PFSK-1 (cell line): ENCODE data around the gene SEMA3E.

ENCODE experiments used
- FOXP2 ChIP-seq: optimal IDR thresholded peaks from 2 replicates; pipeline ENCODE3; 2011; ENCODE audit warnings: borderline replicate concordance, control low read depth, inconsistent platforms; ENCODE audit not compliant: insufficient read depth; ENCODE audit errors: extremely low read length, extremely low read depth
- POLR2AphosphoS5 ChIP-seq: IDR thresholded peaks from 2 replicates; pipeline ENCODE4 v1.6.1; 2012; ENCODE audit warnings: low read depth, mild to moderate bottlenecking, control low read depth, low read length, moderate library complexity
- SIN3A ChIP-seq: IDR thresholded peaks from 2 replicates; pipeline ENCODE4 v1.6.1; 2012; ENCODE audit warnings: mild to moderate bottlenecking, low read length, moderate library complexity, borderline replicate concordance; ENCODE audit not compliant: insufficient read depth
- TAF1 ChIP-seq: IDR thresholded peaks from 2 replicates; pipeline ENCODE4 v1.6.1; 2012; ENCODE audit warnings: low read length, control low read depth, borderline replicate concordance; ENCODE audit not compliant: insufficient read depth
- TF ChIP-seq, protein P1 (sequence below), 2 experiments: IDR thresholded peaks; 2 replicates each; pipeline versions ENCODE4 v1.6.1 to v1.8.0; 2011 to 2012; ENCODE audit warnings: low read depth in 2 of 2, low read length in 2 of 2, control low read depth in 1 of 2, inconsistent platforms in 1 of 2, mild to moderate bottlenecking in 1 of 2, moderate library complexity in 1 of 2; ENCODE audit not compliant: insufficient read depth in 1 of 2

The SEMA3E gene

DNA sequence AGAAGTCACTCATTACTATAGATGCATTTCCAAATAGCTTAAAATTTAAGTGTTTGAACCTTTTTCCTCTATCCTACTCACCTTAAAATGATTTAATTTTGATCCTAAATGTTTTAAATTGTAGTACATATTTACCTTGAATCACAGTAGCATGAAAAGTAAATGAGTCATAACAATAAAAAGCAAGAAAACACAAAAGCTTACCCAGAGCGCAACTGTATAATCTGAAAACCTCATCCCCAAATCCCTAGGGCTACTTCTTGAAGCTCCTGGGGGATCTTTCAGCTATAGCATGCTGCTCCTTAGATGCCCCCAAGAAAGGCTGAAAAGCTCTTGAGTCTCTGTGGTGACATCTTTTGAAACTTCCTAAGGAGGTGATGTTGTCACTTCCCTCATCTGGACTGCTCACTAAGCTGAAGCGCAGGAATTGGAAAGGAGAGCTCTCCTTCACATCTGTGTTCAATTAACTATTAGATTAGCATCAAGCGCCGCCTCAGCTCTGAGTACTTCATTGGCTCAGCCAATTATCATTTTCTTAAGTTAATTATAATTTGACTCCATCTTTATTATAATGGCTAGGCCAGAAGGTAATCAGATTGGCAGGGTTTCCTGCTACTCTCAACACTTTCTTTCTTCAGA lies 60.2 kb downstream of the SEMA3E start:
- TF ChIP-seq FOXP2 (no peak), TAF1 (peak; percentile 67; the same call in 1 of the 2 replicates), SIN3A (peak; percentile 67; the same call in 1 of the 2 replicates), POLR2AphosphoS5 (peak; percentile 85)
- TF ChIP-seq, protein P1, sequence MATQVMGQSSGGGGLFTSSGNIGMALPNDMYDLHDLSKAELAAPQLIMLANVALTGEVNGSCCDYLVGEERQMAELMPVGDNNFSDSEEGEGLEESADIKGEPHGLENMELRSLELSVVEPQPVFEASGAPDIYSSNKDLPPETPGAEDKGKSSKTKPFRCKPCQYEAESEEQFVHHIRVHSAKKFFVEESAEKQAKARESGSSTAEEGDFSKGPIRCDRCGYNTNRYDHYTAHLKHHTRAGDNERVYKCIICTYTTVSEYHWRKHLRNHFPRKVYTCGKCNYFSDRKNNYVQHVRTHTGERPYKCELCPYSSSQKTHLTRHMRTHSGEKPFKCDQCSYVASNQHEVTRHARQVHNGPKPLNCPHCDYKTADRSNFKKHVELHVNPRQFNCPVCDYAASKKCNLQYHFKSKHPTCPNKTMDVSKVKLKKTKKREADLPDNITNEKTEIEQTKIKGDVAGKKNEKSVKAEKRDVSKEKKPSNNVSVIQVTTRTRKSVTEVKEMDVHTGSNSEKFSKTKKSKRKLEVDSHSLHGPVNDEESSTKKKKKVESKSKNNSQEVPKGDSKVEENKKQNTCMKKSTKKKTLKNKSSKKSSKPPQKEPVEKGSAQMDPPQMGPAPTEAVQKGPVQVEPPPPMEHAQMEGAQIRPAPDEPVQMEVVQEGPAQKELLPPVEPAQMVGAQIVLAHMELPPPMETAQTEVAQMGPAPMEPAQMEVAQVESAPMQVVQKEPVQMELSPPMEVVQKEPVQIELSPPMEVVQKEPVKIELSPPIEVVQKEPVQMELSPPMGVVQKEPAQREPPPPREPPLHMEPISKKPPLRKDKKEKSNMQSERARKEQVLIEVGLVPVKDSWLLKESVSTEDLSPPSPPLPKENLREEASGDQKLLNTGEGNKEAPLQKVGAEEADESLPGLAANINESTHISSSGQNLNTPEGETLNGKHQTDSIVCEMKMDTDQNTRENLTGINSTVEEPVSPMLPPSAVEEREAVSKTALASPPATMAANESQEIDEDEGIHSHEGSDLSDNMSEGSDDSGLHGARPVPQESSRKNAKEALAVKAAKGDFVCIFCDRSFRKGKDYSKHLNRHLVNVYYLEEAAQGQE (IDR thresholded peaks at IDR 0.05; ENCODE audit: insufficient read depth in 1 of 2, low read depth in 2 of 2, low read length in 2 of 2) = peak in 1 of 2 experiments; percentile 76; a peak in 2 of 4 replicates

DNA sequence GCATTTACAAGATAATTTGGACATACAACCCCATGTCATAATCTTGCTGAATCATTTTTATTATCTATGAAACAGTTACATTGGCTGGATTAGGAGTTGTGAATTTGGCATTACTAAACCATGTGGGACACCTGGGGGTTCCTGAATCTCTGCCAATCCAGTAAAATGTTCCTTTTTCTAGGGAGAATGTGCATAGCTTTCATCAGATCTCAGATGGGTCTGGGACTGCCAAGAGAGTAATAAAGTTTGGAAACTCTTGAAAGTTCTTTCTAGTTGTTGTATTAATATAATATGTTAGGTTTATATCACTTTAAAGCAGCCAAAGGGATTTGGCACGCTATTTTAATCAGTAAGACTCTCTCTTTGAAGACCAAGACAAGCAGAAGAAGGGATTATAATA lies 62.7 kb downstream of the SEMA3E start:
- no peak for TF ChIP-seq FOXP2
- TF ChIP-seq SIN3A = no peak
- TF ChIP-seq, protein P1 (IDR thresholded peaks at IDR 0.05; ENCODE audit: insufficient read depth in 1 of 2, low read depth in 2 of 2, low read length in 2 of 2) = no peak
- TF ChIP-seq TAF1 = no peak
- no peak for TF ChIP-seq POLR2AphosphoS5

DNA sequence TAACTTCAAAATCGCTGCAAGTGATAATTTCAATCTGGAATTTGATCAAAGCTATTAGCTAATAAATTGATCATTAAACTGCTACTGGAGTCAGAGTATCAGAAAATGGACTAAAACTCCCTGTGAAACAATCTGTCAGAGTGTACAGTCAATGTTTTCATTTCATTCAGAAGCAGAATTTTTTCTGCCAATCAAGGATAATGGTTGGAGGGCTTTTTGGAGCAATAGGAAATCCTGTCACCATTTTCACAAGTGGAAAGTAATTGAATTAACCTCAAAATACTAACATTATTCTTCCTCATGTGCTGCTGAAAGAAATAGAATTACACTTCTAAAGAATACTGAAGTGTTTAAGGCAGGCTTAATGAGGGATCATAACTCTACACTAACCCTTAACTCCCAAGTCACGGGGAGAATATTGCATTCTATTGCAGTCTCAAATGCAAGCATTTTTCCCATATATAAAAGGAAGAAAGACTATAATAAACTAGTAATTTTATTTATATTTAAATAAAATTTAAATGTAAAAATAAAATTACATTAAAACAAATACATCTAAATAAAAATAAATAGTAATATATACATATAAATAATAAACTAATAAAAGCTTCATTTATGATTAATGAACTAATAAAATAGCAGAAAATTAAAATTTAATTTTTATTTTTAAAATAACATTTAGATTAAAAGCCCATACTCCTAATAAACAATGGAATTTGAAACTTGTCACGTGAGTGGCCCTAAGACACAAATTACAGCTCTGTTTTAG lies 67.1 kb downstream of the SEMA3E start:
- no peak for TF ChIP-seq SIN3A
- TF ChIP-seq TAF1 = no peak
- TF ChIP-seq, protein P1 (IDR thresholded peaks at IDR 0.05; ENCODE audit: insufficient read depth in 1 of 2, low read depth in 2 of 2, low read length in 2 of 2) = no peak
- no peak for TF ChIP-seq POLR2AphosphoS5
- TF ChIP-seq FOXP2 = no peak

GRCh38 chr7:83579740-83580139 lies 69.2 kb downstream of the SEMA3E start:
- TF ChIP-seq FOXP2 = no peak
- TF ChIP-seq POLR2AphosphoS5 = no peak
- TF ChIP-seq, protein P1 (IDR thresholded peaks at IDR 0.05; ENCODE audit: insufficient read depth in 1 of 2, low read depth in 2 of 2, low read length in 2 of 2) = no peak
- no peak for TF ChIP-seq TAF1
